GM19395 (cell line): ENCODE data around the gene LMBR1.

Experiments used
- ATAC-seq: cut with Tn5 transposase; IDR thresholded peaks from one replicate; pipeline ENCODE4 v1.9.1; 2021; ENCODE audit warnings: mild to moderate bottlenecking, moderate library complexity; ENCODE audit not compliant: unreplicated experiment

Gene LMBR1

GRCh38 chr7:156634117-156634516, 258.9 kb downstream of the LMBR1 start:
- ATAC-seq = no peak

GRCh38 chr7:156629873-156630272, 263.1 kb downstream of the LMBR1 start:
- no peak for ATAC-seq

- no peak for ATAC-seq
Observed at GRCh38 chr7:156628562-156628961, 264.4 kb downstream of the LMBR1 start.
